NCI-H2107 treated with DMSO at 0.1 percent for 48 hours (cell line): ENCODE results near the gene GMPPB.

Experiments used
- DNase-seq: peaks from one replicate; lab custom pipeline; 2025; ENCODE audit not compliant: unreplicated experiment; lab: John Stamatoyannopoulos, UW

GMPPB gene

DNA sequence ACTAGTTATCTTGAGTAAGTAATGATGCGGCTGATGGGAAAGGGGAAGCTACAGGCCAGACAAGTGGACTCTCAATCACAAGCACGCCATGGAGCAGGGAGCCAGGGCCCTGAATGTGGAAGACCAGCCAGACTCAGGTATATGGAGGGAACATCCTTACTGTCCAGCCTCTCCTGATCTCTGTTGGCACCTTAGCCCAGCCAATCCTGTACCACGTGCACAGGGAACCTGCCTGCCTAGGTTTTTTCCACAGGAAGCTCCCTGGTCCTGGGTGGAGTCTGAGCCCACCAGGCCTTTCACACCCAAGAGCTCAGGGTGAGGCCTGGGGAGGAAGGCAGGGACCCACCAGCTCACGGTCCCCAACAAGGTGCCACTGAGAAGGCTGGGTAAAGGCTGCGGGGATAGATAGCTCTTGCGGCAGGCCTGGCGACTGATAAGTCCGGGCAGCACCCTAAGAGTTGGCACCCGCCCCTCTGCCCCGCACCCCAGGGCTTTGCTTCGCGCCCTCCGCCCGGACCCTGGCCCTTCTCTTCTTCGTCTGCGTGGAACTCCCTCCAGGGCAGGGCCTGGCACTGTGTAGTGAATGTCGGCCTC, 50.5 kb downstream of the GMPPB start:
- no peak for DNase-seq

DNA sequence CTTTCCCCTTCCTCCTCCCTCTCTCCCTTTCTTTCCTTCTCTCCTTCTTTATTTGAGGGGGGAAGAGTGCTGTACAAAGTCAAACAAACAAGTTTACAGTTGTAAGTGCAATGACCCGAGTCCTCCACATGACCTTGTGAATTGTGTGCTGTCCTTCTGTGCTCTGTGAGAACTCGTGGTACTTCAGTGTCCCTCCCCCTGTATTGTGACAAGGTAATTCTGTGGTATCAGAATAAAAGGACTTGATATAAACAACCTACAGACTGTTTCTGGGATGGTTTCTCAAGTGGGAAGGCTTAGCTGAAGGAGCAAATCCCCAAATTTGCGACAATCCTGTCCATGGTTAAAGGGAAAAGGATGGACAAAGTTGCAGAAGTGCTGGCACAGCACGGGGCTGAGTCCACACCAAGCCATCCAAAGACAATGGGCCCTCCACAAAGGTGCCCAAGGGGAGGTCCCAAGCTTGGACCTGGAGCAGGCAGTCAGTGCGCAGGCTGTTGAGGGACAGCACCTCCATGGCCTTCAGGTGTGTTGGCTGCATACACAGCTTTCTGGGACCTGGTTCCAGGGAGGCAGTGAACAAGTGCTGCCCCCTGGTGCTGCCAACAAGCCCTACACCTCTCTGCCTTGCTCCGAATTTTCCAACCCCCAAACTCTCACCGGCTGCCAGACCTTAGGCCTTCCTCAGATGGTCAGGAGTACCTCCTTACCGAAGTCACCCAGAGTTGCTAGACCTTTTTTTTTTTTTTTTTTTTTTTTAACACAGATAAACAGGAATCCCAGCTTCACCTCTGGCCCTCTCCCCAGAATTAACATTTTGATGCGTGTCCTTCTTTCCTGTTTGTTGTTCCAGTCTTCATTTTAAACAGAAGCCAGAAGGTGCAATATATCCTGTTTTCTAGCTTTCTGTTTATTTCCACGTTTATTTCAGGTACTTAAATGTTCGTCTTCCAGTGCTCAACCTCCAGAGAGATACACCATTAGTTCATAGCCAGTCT, 52.2 kb downstream of the GMPPB start:
- DNase-seq = no peak

DNA sequence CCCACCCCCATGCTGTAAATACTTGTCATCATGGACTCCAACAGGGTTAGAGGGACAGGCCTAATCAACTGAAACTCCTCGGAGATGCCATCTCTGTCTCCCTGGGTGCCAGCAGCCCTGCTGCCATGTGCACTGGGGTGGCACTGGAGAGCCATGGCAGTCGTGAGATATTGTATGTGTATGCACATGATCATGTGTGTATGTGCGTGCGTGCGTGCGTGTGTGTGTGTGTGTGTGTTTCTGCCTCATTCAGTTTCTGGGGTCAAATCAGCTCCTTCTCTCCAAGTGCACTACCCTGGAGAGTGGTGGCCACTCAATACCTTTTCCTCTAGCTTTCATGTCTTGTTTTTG, 52.8 kb downstream of the GMPPB start:
- DNase-seq = no peak
